HG02588 (cell line): ENCODE data around the gene SLFN14.
"Not testable (repeated sequence)": the region's sequence is repeated elsewhere in the genome, so short reads cannot be mapped to it uniquely, and the experiment has no call there.

Experiments used
- ATAC-seq: cut with Tn5 transposase; IDR thresholded peaks from one replicate; pipeline ENCODE4 v1.9.1; 2021; ENCODE audit warnings: mild to moderate bottlenecking, moderate library complexity; ENCODE audit not compliant: unreplicated experiment

The SLFN14 gene

GRCh38 chr17:35559495-35560210 is 966 bp downstream of the SLFN14 start:
- no peak for ATAC-seq

GRCh38 chr17:35557353-35557752 is 3.3 kb downstream of the SLFN14 start:
- ATAC-seq: no peak

GRCh38 chr17:35555691-35556090 is 4.9 kb downstream of the SLFN14 start:
- ATAC-seq: no peak

- ATAC-seq: no peak
Measured at GRCh38 chr17:35554668-35555067, 6.0 kb downstream of the SLFN14 start.

GRCh38 chr17:35553310-35553709 is 7.3 kb downstream of the SLFN14 start:
- no peak for ATAC-seq

GRCh38 chr17:35548978-35549377 is 11.6 kb downstream of the SLFN14 start:
- no peak for ATAC-seq

- no peak for ATAC-seq
Measured at GRCh38 chr17:35548208-35548810, 12.3 kb downstream of the SLFN14 start.

- no peak for ATAC-seq
Measured at GRCh38 chr17:35546487-35546886, 14.1 kb downstream of the SLFN14 start.

GRCh38 chr17:35545150-35545549 is 15.5 kb downstream of the SLFN14 start:
- ATAC-seq: no peak

- no peak for ATAC-seq
Measured at GRCh38 chr17:35543856-35544255, 16.8 kb downstream of the SLFN14 start.

- no peak for ATAC-seq
Measured at GRCh38 chr17:35542990-35543389, 17.6 kb downstream of the SLFN14 start.

GRCh38 chr17:35541434-35541833 is 19.2 kb downstream of the SLFN14 start:
- ATAC-seq: no peak

GRCh38 chr17:35540589-35541404 is 19.8 kb downstream of the SLFN14 start:
- no peak for ATAC-seq

- no peak for ATAC-seq
Measured at GRCh38 chr17:35539659-35540026, 21.0 kb downstream of the SLFN14 start.

GRCh38 chr17:35537601-35538141 is 22.9 kb downstream of the SLFN14 start, which contains the start of gene SLFN12L:
TSS of gene SLFN12L (minus strand) at chr17:35537678. CDS start at chr17:35522364, 15,314 bp downstream.
- no peak for ATAC-seq

GRCh38 chr17:35536664-35537171 is 23.9 kb downstream of the SLFN14 start:
- ATAC-seq: no peak

GRCh38 chr17:35535406-35535805 is 25.2 kb downstream of the SLFN14 start:
- not testable (repeated sequence) for ATAC-seq

- ATAC-seq: no peak
Measured at GRCh38 chr17:35534576-35535093, 26.0 kb downstream of the SLFN14 start.

- no peak for ATAC-seq
Measured at GRCh38 chr17:35531160-35531559, 29.5 kb downstream of the SLFN14 start.

GRCh38 chr17:35529866-35530265 is 30.8 kb downstream of the SLFN14 start:
- ATAC-seq: no peak

- not testable (repeated sequence) for ATAC-seq
Measured at GRCh38 chr17:35529326-35529725, 31.3 kb downstream of the SLFN14 start.
